NCI-H345 (cell line): ENCODE data around the gene ESRRA.

Experiments used
- DNase-seq: peaks from one replicate; lab custom pipeline; 2025; lab: John Stamatoyannopoulos, UW

Gene ESRRA

DNA sequence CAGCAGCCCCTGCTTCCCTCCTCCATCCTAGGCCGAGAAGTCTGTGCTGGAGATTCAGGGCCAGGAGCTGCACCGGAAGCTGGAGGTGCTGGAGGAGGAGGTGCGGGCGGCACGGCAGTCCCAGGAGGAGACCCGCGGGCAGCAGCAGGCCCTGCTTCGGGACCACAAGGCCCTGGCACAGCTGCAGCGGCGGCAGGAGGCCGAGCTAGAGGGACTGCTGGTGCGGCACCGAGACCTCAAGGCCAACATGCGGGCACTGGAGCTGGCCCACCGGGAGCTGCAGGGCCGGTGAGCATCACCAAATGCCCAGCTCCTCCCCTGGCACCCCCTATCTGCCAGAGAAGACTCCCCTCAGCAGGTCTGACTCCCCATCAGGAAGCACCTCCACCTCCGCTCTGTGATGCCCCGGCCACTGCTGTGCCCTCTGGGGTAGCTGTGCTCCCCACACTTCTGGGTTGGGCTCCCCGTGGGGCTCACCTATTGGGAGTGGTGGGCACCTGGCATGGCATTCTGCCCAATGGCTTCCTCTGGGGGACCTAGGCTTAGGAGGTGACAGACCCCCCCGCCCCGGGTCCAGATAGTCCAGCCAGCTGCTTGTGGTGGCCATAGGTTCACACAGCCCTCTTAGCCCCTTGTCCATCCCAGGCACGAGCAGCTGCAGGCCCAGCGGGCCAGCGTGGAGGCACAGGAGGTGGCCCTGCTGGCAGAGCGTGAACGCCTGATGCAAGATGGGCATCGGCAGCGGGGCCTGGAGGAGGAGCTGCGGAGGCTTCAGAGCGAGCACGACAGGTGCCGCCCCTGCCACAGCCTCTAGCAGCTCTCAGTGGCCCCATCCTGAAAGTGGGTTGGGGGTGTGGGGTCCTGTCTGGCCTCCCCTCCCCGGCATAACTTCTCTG is 47.0 kb downstream of the ESRRA start:
- peak; percentile 84 for DNase-seq

DNA sequence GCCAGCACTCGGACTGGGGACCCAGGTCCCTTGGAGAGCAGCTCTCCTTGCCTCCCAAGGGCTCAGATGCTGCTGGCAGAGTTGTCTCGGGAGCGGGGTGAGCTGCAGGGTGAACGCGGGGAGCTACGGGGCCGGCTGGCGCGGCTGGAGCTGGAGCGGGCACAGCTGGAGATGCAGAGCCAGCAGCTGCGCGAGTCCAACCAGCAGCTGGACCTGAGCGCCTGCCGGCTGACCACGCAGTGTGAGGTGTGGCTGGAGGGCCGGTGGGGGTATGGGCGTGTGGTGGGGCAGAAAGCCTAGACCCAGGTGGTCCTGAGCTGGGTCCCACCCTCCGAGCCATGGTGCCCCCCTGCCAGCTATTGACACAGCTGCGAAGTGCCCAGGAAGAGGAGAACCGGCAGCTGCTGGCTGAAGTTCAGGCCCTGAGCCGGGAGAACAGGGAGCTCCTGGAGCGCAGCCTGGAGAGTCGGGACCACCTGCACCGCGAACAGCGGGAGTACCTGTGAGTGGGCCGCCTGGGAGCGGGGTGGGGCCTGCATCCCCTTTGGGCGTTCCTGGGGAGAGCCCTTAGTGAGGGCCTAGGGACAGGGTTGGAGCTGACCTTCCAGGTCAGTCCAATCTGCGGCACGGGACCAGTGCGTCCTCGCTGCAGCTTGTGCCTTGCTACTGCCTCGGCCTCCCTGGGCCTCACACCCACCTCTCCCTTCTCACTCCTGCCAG is 47.8 kb downstream of the ESRRA start:
- peak; percentile 89 for DNase-seq

DNA sequence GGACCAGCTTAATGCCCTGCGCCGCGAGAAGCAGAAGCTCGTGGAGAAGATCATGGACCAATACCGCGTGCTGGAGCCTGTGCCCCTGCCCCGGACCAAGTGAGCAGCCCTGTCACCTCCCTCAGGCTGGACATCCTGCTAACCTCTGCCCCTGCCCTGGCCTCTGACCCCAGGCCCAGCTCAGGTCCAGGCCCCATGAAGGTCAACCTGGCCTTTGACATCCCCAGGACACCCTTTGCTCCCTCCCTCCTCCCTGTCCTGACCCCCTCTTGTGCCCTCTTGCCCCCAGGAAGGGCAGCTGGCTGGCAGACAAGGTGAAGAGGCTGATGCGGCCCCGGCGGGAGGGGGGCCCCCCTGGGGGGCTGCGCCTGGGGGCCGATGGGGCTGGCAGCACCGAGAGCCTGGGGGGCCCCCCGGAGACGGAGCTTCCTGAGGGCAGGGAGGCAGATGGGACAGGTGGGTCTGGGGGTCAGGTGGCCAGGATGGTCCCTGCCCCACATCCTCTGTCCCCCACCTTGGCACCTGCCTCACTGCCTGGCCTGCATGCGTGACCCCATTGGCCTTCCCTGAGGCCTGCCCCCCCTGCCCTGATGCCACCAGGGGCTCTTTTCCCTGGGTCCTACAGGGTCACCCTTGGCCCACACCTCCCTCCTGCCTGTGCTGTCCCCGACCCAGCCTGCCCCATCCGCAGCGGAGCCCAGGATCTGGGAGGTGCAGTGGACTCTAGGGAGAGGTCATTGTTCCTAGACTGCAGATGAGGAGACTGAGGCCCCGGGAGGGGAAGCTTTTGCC is 48.6 kb downstream of the ESRRA start:
- DNase-seq = peak; percentile 24

DNA sequence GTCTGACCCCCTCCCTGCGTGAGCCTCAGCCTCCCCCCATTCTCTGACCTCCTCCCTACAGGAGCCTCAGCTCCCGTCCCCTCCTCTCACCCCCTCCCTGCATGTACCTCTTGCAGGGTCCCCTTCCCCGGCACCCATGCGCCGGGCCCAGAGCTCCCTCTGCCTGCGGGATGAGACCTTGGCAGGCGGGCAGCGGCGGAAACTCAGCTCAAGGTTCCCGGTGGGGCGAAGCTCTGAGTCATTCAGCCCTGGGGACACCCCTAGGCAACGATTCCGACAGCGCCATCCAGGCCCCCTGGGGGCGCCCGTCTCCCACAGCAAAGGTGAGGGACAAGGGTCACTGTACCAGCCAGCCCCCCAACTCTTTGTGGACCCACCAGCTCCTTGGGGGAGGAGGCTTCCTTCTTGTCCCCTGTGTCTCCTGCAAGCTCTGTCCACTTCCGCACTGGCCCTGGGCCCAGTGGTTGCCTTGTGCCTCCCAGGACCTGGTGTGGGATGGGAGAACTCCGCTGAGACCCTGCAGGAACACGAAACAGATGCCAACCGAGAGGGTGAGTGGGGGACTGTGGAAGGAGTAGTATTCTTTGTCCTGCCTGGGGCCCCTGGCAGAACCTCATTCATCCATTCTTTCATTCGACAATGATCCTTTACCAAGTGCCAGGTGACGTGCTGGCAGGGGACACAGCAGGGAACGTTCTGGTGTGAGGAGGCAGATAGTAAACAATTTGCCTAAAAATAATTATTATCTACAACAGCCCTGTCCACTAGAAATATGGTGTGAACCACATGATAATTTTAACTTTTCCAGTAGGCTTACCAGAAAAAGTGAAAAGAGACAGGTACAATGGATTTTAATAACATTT is 50.0 kb downstream of the ESRRA start:
- DNase-seq = peak; percentile 89

DNA sequence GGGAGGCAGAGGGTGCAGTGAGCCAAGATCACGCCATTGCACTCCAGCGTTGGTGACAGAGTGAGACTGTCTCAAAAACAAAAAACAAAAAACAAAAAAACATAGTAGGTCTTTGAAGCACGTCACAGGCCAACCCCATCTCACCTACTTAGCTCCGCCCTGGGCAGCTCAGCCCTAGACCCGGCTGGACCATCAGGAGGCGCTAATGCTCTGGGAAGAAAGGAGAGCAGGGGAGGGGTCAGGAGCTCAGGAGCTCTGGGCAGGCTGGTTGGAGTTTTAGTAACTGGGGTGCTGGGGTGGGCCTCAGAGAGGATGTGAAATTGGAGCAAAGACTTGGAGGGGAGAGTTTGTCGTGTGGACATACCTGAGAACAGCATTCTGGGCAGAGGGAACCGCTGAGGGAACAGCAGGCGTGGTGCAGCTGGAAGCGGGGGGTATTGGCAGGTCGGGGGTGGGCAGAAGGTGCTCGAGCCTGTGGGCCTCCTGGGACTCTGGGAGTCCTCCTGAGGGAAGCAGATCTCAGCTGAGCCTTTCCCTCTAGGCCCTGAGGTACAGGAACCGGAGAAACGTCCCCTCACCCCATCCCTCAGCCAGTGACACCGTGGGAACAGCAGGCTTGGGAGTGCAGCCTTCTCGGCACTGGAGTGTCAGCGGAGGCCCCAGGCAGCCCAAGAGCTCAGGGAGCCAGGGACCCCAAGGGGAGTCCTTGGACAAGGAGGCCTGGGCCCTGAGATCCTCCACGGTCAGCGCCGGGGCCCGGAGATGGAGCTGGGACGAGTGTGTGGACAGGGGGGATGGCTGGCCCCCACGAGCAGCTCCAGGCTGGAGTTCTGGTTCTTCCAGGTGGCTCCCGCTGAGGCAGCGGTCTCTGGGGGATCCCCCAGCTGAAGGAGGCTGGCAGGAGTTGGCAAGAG is 51.4 kb downstream of the ESRRA start:
- DNase-seq = peak; percentile 47

DNA sequence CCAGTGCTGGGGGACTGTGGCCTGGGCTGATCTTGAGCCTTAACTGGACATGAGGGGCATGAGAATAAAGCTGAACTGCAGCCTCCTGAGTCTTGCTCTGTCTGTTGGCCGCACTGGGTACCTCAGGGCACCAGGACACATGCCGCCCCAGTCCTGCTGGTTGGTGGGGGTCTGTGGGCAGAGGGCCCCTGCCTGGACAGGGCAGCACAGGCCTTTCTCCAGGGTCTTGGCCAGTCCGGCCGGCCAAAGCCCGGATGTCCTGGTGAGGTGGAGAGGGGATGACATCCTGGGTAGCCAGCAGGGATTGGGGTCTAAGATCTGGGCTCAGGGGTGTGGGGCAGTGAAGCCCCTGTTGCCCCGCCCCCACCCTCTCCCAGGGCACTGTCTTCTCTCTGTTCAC is 52.1 kb downstream of the ESRRA start:
- DNase-seq = no peak

DNA sequence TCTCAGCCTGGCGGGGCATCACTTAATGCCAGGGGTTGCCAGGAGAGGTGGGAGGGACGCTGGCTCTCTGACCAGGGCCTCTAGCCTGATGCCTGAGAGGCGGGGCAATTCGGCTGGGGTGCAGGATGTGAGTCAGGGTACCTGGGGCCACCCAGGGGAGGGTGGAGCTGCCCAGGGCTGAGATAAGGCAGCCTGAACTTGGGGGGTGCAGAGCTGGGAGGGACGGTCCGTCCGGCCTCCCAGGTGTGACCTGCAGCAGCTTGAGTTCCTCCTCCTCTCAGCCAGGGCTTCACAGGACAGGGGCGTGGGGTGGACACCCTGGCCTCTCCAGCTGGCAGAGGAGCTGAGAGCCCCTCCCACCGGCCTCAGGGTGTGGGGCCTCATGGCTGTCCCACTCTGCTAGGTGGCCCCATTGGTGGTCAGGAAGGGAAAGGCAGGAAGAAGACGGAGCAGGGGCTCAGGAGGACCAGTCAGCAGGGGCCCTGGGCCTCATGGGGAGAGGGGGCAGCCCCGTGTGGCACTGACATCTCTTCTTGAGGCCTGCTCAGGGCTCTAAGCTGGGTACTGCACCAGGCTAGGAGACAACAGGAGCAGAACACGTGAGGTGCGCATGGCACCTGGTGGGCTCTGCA is 52.7 kb downstream of the ESRRA start:
- DNase-seq = no peak

DNA sequence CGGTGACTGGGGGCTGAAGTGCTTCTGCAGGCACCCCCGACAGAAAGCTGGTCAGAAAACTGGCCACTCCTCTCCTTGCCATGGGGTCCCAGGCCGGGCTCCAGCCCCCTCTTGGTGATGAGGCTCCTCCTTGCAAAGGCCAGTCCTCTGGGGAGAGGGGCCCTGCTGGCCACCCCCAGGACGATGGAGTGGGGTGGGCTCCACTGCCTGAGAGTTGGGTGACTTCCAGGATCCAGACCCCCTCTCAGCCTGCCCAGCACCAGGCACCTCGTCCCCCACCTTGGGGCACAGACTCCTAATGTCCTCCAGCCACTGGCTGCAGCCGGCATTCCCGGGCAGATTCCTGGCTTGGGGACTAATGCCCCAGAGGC is 53.2 kb downstream of the ESRRA start:
- DNase-seq = no peak

DNA sequence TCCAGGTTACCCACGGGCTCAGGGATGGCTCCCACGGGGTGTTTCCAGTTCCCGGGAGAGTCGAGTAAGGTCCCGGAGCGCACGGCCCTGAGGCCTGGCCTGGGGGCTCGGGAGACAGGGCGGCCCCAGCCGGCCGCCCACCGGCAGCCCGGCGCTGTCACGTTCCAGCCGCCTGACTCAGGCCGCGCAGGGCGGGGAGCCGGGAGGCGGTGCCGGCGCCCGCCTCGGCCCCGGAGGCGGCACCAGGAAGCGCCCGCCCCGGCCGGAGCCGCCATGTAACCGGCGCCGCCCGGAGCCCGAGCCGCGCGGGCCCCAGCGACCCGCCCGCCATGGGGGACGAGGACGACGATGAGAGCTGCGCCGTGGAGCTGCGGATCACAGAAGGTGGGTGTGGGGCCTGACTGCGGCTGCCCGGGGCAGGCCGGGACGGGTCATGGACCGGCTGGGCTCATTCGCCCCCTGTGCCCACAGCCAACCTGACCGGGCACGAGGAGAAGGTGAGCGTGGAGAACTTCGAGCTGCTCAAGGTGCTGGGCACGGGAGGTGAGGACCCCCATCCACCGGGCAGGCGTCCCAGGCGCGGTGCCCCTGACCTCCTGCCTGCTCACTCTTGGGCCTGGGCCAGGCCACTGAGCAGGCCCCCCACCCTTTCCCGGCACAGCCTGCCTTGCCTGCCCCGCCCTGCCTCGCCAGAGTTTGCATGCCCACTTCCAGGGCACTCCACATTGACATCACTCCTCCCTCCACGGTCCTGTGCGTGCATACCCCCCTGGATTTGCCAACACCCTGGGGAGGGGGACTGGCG is 53.8 kb downstream of the ESRRA start, which contains the start of gene RPS6KA4:
RPS6KA4 (plus strand) TSS at position 256 of the 805 bp plus-strand sequence; CDS start at position 330, 74 bp downstream.
- peak; percentile 50 for DNase-seq

DNA sequence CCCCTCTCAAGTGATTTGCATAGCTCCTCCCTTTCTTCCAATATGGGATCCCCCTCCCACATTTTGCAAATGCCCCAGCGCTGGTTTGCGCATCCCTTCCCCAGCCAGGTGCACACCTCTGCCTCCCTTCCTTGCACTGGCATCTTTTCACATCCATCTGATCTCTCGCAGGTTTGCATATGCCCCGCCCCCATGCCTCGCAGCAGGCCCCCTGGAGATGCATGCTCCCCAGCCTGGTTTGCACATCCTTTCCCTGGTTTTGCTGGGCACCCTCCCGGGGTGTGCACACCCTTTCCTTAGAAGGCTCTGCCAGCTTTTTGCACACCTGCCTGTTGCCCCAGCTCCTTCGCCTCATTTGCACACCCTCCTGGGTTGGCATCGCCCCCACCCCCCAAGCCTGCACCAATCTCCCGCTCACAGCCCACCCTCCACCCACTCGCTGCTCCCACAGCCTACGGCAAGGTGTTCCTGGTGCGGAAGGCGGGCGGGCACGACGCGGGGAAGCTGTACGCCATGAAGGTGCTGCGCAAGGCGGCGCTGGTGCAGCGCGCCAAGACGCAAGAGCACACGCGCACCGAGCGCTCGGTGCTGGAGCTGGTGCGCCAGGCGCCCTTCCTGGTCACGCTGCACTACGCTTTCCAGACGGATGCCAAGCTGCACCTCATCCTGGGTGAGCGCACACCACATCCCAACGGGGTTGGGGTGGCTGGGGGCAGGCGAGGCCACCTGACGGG is 54.6 kb downstream of the ESRRA start:
- peak; percentile 50 for DNase-seq

DNA sequence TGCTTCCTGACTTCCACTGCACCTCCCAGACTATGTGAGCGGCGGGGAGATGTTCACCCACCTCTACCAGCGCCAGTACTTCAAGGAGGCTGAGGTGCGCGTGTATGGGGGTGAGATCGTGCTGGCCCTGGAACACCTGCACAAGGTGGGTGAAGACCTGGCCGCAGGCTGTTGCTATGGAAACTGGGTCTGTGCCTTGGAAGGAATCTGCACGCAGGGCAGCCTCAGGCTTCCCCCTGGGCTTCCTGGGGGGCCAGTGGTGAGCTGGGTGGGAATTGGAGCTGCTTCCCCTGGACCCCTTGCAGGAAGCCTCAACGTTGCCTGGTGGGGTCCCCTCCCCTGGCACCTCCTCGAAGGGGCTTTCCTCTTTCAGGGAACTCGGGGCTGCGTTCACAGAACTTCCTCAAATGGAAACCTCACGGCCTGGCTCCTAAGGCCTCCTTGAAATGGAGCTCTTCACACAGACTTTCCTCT is 55.2 kb downstream of the ESRRA start:
- no peak for DNase-seq

DNA sequence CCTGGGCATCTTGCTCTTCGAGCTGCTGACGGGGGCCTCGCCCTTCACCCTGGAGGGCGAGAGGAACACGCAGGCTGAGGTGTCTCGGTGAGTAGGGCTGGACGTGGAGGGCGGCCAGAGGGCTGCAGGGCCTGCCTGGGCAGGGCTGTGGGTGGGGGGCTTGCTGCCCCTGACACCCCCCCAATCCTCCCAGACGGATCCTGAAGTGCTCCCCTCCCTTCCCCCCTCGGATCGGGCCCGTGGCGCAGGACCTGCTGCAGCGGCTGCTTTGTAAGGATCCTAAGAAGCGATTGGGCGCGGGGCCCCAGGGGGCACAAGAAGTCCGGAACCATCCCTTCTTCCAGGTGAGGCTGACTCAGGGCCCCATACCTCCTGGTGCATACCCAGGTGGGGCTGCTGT is 56.3 kb downstream of the ESRRA start:
- DNase-seq = no peak

DNA sequence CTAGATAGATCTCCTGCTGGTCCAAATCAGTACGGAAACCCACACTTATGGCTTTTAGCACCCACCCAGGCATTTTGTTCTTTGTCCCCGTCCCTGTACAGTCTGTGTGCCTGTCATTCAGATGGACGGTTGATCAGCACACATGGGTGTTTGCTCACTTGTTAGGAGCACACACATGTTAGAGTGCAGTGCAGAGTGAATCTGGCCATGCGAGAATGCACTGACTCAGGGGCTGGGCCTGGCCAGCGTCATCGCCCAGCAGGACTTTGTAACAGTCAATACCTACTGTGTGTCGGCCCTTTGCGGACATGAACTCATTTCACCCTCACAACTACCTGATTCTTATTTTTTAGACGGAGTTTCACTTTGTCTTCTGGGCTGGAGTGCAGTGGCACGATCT is 57.0 kb downstream of the ESRRA start:
- DNase-seq = no peak

DNA sequence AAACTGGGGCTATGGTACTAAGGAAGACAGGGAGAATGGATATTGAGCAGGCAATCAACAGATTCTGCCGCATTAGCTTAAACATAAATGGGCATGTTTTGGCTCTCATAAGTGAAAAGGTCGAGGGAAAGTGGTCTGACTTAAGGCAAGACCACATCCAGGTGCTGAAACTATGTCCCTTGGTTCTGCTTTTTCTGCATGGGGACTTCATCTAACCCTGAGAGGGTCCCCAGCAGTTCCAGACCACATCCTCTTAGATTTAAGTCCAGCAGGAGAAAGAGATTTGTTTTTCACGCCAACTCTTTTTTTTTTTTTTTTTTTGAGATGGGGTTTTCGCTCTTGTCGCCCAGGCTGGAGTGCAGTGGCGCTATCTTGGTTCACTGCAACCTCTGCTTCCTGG is 59.1 kb downstream of the ESRRA start:
- DNase-seq = no peak

DNA sequence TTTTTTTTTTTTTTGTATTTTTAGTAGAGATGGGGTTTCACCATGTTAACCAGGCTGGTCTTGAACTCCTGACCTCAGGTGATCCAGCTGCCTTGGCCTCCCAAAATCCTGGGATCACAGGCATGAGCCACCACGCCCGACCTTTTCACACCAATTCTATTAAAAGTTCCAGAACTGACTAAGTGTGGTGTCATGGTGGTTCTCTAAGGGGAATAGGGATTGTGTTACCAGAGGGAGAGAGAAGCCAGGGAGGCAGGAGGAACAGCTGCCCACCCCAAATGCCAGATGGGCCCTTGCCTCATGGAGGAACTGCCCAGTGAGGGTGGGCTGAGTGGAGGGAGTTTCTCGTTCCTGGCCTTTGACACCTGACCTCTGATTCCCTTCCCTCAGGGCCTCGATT is 59.6 kb downstream of the ESRRA start:
- DNase-seq = no peak
